ENCODE results near the gene BRD1. TPM values are rescaled to one million over a fixed set of nuclear protein-coding genes. Genes with fewer than 3 reads are reported as not detected.

BRD1 gene
- total RNA-seq, 1 experiment from 2014 or later = 31.3 TPM

- Histone ChIP-seq H3K9me2 (ENCODE audit: insufficient read depth) (no peaks in the 10 kb centered on the region), H3K4me1 (ENCODE audit: control insufficient read depth in 1 of 2, insufficient read depth in 2 of 2, low read length in 2 of 2) (no peaks in the 10 kb centered on the region), H3K27me3 (ENCODE audit: insufficient read depth, low read length) (no peaks in the 10 kb centered on the region), H3K9ac (ENCODE audit: low read length) (no peak overlapping the region), H3K9me3 (ENCODE audit: control insufficient read depth in 1 of 2, insufficient read depth in 1 of 2, low read depth in 1 of 2, low read length in 2 of 2) (no peaks in the 10 kb centered on the region), H4K20me1 (ENCODE audit: insufficient read depth) (no peaks in the 10 kb centered on the region), H3K79me2 (ENCODE audit: insufficient read depth, low read length) (peaks cover 73% of the 10 kb centered on the region), H3K36me3 (ENCODE audit: control insufficient read depth in 1 of 2, insufficient read depth in 2 of 2, low read length in 2 of 2) (peaks cover 11 to 30% of the 10 kb centered on the region in 2 experiments; a peak in 3 of 4 replicates), H3K4me3 (replicated peaks in 1 of 2; ENCODE audit: low read depth in 1 of 2, low read length in 2 of 2) (no peak overlapping the region), H2AFZ (ENCODE audit: low read depth, low read length, poor library complexity, severe bottlenecking) (no peak overlapping the region), H3K27ac (ENCODE audit: low read depth, low read length) (no peak overlapping the region), H3K4me2 (ENCODE audit: low read length) (no peak overlapping the region)
- intact Hi-C loops (cut with micrococcal nuclease) = no loop called here
- CTCF ChIA-PET = no interaction called here
- no TSS peak for BruUV-seq (replicated peaks)
- POLR2A ChIA-PET = no interaction called here
- DNase-seq (ENCODE audit: low read depth, low spot score) (no peak), ATAC-seq (no peak)
- TF ChIP-seq CEBPB (IDR thresholded peaks at IDR 0.05; ENCODE audit: low read depth) = no peak
- TF ChIP-seq, protein P1, sequence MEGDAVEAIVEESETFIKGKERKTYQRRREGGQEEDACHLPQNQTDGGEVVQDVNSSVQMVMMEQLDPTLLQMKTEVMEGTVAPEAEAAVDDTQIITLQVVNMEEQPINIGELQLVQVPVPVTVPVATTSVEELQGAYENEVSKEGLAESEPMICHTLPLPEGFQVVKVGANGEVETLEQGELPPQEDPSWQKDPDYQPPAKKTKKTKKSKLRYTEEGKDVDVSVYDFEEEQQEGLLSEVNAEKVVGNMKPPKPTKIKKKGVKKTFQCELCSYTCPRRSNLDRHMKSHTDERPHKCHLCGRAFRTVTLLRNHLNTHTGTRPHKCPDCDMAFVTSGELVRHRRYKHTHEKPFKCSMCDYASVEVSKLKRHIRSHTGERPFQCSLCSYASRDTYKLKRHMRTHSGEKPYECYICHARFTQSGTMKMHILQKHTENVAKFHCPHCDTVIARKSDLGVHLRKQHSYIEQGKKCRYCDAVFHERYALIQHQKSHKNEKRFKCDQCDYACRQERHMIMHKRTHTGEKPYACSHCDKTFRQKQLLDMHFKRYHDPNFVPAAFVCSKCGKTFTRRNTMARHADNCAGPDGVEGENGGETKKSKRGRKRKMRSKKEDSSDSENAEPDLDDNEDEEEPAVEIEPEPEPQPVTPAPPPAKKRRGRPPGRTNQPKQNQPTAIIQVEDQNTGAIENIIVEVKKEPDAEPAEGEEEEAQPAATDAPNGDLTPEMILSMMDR (IDR thresholded peaks at IDR 0.05 in 2 of 3, conservative IDR thresholded peaks at IDR 0.05 in 1 of 3; ENCODE audit: borderline replicate concordance in 1 of 3, insufficient read depth in 1 of 3, low read depth in 2 of 3, low read length in 2 of 3) = no peak
- TF ChIP-seq EZH2 (IDR thresholded peaks at IDR 0.05) = no peak
- no peak for TF ChIP-seq FOSL1 (IDR thresholded peaks at IDR 0.05; ENCODE audit: low read depth)
- TF ChIP-seq POLR2A (IDR thresholded peaks at IDR 0.05; ENCODE audit: borderline replicate concordance, extremely low read depth, insufficient read depth, insufficient read length) = no peak
- TF ChIP-seq POLR2AphosphoS5 (IDR thresholded peaks at IDR 0.05; ENCODE audit: low read depth, low read length) = no peak
- no peak for TF ChIP-seq MAX (IDR thresholded peaks at IDR 0.05)
- TF ChIP-seq ZFX (IDR thresholded peaks at IDR 0.05) = no peak
- TF ChIP-seq JUND (IDR thresholded peaks at IDR 0.05) = no peak
- no peak for TF ChIP-seq SRF (IDR thresholded peaks at IDR 0.05; ENCODE audit: low read depth)
- TF ChIP-seq REST (IDR thresholded peaks at IDR 0.05; ENCODE audit: low read depth) = no peak
- RAD21 ChIA-PET (ENCODE audit: low non-redundant PET in 1 of 2, low total read pairs in 2 of 2, uncharacterized antibody in 2 of 2, unreplicated experiment in 2 of 2) = no interaction called here
Observed at GRCh38 chr22:49783926-49784629, 43.6 kb downstream of the BRD1 start.
